Measurements from ENCODE around the gene MUC21.
"Not testable (repeated sequence)": the region's sequence is repeated elsewhere in the genome, so short reads cannot be mapped to it uniquely, and the experiment has no call there.

The MUC21 gene

DNA sequence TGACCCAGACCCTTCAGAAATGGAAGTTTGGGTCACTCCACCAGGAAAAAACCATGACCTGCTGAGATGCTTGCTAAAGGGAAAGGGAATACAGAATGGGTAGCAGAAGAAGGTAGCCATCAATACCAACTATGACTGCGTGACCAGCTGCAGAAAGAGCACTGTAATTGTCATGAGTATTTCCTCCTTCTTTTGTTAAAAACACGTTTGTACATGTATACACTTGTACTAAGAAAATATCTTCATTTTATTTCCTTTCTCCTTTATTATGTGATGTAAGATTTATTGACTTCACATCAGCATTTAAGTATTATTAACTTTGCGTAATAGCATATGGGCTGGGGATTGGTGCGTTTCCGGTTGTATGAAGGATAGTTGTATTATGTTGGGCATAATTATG is 12.6 kb upstream of the MUC21 start:
- DNase-seq: peak; percentile 21

- DNase-seq: no peak
These were observed 10.7 kb upstream of the MUC21 start for GRCh38 chr6:30972816-30973215.

DNA sequence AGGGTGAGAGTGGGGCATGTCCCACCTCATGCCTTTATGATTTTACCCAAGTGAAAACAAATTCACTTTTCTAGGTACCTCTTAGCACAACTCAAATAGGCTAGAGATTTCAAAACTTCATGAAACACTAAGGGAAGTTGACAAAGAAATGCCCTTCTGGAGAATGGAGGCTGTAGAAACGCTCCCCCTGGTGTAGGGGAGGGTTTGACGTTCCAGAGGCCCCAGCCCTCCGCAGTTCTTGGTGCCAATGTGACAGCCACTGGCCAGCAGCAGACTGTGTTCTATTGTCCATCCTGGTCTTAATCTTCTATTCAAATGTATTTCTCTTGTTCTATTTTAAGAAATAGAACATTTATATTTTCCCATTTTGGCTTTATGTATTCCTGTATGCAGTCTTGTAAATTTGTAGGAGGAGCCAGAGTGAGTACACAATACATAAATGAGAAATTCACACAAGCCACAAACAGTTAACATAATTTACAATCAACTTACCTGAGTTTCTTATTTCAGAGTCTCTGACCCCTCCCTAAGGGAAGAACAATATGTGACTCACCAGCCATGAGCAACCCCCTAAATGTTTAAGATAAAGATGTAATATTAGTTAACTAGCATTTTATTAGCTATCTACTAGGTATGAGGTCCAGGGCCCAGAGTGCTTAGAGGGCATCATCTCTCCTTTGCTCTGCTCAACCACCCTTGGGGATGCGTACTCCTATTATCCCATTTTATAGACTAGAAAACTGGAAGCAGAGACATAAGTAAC is 8.8 kb upstream of the MUC21 start:
- DNase-seq: no peak

DNA sequence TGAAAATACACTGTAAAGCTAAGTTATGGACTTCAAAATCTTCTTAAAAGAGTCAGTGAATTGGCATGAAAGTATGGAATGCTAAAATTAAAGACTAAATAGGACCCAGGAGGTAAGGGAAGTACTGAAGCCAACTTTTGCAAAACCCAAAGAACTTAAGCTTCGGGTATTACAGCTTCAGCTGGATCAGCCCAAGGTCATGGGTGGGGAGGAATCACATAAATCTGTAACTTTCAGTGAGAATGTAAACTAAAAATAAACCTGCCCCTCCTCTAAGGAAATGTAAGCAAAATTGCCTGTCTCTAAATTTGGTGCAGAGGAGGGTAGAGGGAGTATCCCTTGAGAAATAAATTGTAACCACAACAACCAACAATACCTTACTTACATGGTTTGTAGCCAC is 4.4 kb upstream of the MUC21 start:
- no peak for DNase-seq

DNA sequence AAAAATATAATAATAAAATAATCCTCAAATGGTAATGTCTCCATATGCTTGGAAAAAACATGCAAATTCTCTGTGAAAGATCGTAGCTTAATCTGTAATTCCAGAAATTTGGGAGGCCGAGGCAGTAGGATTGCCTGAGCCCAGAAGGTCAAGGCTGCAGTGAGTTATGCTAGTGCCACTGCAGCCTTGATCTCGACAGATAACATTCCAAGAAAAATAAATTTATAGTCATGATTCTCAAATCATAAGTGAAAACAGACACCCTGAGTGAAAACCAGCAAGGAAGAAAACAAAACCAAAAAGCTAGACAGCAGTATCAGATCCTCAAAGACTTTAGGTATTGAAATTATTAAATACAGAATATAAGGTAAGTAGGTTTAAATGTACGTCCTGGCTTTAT is 3.8 kb upstream of the MUC21 start:
- DNase-seq: no peak

DNA sequence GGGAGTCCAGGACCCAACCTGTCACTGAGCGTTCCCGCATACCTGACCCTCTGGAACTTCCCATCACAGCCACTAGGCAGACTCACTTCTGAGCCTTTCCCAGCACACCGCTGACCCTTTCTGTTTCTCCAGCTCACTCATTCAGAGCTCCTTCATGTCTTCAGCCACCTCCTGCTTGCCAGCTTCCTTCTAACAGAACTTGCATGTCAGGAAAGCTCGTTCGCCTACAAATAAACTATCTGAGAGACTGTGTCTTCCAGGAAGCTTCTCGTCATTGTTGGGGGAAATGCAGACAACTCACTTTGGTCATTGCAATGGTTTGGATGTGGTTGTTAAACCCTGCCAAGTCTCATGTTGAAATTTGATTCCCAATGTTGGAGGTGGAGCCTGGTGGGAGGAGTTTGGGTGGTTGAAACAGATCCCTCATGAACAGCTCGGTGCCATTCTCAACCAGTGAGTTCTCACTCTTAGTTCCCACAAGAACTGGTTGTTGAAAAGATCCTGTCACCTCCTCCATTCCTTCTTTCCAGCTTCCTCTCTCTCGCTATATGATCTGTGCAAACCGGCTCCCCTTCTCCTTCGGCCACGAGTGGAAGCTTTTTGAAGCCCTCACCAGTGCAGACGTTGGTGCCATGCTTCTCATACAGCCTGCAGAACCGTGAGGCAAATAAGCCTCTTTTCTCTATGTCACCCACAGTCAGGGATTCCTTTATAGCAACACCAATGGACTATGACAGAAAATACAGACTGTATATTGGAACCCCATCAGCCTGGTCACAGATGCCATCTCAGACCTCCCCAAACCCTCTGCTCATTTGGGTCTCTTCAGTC is 1.4 kb upstream of the MUC21 start:
- DNase-seq: peak; percentile 61

- DNase-seq: no peak
These were observed 2.0 kb downstream of the MUC21 start for GRCh38 chr6:30985490-30985889.

DNA sequence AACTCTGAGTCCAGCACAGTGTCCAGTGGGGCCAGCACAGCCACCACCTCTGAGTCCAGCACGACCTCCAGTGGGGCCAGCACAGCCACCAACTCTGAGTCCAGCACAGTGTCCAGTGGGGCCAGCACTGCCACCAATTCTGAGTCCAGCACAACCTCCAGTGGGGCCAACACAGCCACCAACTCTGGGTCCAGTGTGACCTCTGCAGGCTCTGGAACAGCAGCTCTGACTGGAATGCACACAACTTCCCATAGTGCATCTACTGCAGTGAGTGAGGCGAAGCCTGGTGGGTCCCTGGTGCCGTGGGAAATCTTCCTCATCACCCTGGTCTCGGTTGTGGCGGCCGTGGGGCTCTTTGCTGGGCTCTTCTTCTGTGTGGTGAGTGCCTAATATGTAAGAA is 3.8 kb downstream of the MUC21 start:
- no peak for DNase-seq

- no peak for DNase-seq
These were observed 4.8 kb downstream of the MUC21 start for GRCh38 chr6:30988209-30988825.

DNA sequence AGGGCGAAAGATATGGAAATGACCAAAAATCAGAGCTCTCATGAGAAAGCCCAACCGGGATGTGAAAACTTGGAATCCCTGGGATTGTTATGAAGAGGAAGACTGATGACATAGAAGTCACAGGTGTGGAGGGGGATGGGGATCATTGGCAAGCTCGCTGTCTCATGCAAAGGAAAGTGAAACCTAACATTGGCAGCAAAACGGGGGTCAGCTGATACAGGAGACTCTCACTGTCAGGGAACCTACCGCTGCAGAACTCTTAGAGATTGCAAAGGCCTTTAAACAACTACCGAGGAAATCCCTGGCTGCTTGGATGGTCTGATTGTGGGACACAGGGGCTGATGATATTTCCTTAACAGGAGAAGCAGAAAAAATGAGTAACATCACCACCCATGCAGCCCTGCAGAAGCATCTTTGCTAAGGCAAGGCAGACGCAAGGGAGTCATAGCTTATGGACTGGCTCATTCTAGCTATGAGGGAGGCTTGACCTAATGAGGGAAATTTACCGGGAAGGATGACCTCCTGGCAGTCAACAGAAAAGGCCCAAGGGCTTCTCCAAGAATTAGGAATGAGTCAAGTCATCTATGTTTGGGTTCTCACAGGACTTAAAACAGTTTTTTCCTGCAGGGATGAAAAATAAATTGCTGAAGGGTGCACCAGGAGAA is 7.0 kb downstream of the MUC21 start:
- DNase-seq: no peak

GRCh38 chr6:30991891-30992290 is 8.4 kb downstream of the MUC21 start:
- DNase-seq: no peak

- no peak for DNase-seq
These were observed 13.8 kb downstream of the MUC21 start for GRCh38 chr6:30997301-30997700.

GRCh38 chr6:30998785-30999184 is 15.3 kb downstream of the MUC21 start:
- DNase-seq: no peak

- not testable (repeated sequence) for DNase-seq
These were observed 16.7 kb downstream of the MUC21 start for GRCh38 chr6:31000067-31000860.

GRCh38 chr6:31001281-31001888 is 17.9 kb downstream of the MUC21 start:
- no peak for DNase-seq

- no peak for DNase-seq
These were observed 19.0 kb downstream of the MUC21 start for GRCh38 chr6:31002471-31002870.

DNA sequence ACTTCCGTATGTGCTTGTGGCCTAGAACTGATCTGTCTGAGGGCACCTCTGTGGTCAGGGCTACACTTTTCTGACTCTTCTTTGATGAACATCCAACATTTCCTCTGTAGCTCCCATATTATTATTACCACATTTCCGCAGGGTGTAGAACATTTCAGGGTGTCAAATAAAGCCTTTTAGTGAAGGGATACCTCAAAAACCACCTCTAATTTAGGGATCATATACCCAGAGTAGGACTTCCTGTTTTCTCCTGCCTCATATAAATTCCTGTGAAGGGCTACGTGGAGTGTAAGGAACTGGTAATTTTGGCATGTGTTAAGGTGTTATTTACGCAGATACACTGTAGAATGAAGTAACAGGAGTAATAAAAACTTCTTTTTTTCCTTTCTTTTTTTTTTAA is 21.3 kb downstream of the MUC21 start:
- DNase-seq: no peak

GRCh38 chr6:31005249-31006020 is 21.9 kb downstream of the MUC21 start:
- DNase-seq: no peak

GRCh38 chr6:31007694-31008093 is 24.2 kb downstream of the MUC21 start:
- DNase-seq: no peak

GRCh38 chr6:31008165-31008564 is 24.6 kb downstream of the MUC21 start:
- DNase-seq: no peak

- DNase-seq: no peak
These were observed 26.2 kb downstream of the MUC21 start for GRCh38 chr6:31009731-31010130.
